SK-N-SH treated with all-trans-retinoic acid at 6 μM for 48 hours (cell line): Measurements from ENCODE around the gene ACTL6B.

Source experiments
- ATAC-seq: fragments of 200-7000 bp; cut with Tn5 transposase; 3 replicates; pipeline ENCODE4 v1.9.1; 2020; ENCODE audit warnings: mild to moderate bottlenecking, moderate library complexity
- ARNTL ChIP-seq: fragments of 450-650 bp; formaldehyde crosslinking; IDR thresholded peaks from 2 replicates; pipeline ENCODE4 v1.5.0; 2020; ENCODE audit warnings: low read depth, mild to moderate bottlenecking, moderate library complexity, borderline replicate concordance
- BACH2 ChIP-seq: fragments of 250-450 bp; sonication (Bioruptor Pico); IDR thresholded peaks from 2 replicates; pipeline ENCODE4 v1.9.0; 2021; ENCODE audit warnings: mild to moderate bottlenecking, borderline replicate concordance
- CSDC2 ChIP-seq: fragments of 250-450 bp; sonication (Bioruptor Pico); IDR thresholded peaks from 2 replicates; pipeline ENCODE4 v1.5.0; 2020; ENCODE audit warnings: mild to moderate bottlenecking, moderate library complexity
- CSRNP3 ChIP-seq: fragments of 250-450 bp; sonication (Bioruptor Pico); IDR thresholded peaks from 2 replicates; pipeline ENCODE4 v1.5.1; 2021; ENCODE audit warnings: mild to moderate bottlenecking, moderate library complexity
- ESRRG ChIP-seq: fragments of 250-450 bp; sonication (Bioruptor Pico); IDR thresholded peaks from 2 replicates; pipeline ENCODE4 v1.6.1; 2021; ENCODE audit warnings: mild to moderate bottlenecking
- GLIS3 ChIP-seq: fragments of 250-450 bp; sonication (Bioruptor Pico); IDR thresholded peaks from 2 replicates; pipeline ENCODE4 v1.5.0; 2020; ENCODE audit warnings: mild to moderate bottlenecking, moderate library complexity
- ISL1 ChIP-seq: fragments of 250-450 bp; sonication (Bioruptor Pico); IDR thresholded peaks from 2 replicates; pipeline ENCODE4 v2.1.2; 2022; ENCODE audit warnings: mild to moderate bottlenecking, moderate library complexity
- OSR1 ChIP-seq: fragments of 250-450 bp; sonication (Bioruptor Pico); IDR thresholded peaks from 2 replicates; pipeline ENCODE4 v1.8.0; 2022; ENCODE audit warnings: moderate library complexity, mild to moderate bottlenecking, inconsistent platforms
- PPARA ChIP-seq: fragments of 250-450 bp; sonication (Bioruptor Pico); IDR thresholded peaks from 2 replicates; pipeline ENCODE4 v1.5.0; 2020; ENCODE audit warnings: mild to moderate bottlenecking, borderline replicate concordance
- RARB ChIP-seq: fragments of 250-450 bp; sonication (Bioruptor Pico); IDR thresholded peaks from 2 replicates; pipeline ENCODE4 v1.8.0; 2021; ENCODE audit warnings: mild to moderate bottlenecking, moderate library complexity
- SNAI2 ChIP-seq: fragments of 250-450 bp; sonication (Bioruptor Pico); IDR thresholded peaks from 2 replicates; pipeline ENCODE4 v1.5.0; 2020; ENCODE audit warnings: mild to moderate bottlenecking, moderate library complexity
- ZC3H10 ChIP-seq: fragments of 250-450 bp; sonication (Bioruptor Pico); IDR thresholded peaks from 2 replicates; pipeline ENCODE4 v1.5.1; 2021; ENCODE audit warnings: mild to moderate bottlenecking, moderate library complexity
- ZFP3 ChIP-seq: fragments of 250-450 bp; sonication (Bioruptor Pico); IDR thresholded peaks from 2 replicates; pipeline ENCODE4 v1.5.0; 2020; ENCODE audit warnings: mild to moderate bottlenecking, moderate library complexity
- ZFP30 ChIP-seq: fragments of 450-650 bp; formaldehyde crosslinking; IDR thresholded peaks from 2 replicates; pipeline ENCODE4 v1.5.0; 2022; ENCODE audit warnings: mild to moderate bottlenecking, moderate library complexity
- ZNF70 ChIP-seq: fragments of 450-650 bp; formaldehyde crosslinking; IDR thresholded peaks from 2 replicates; pipeline ENCODE4 v1.5.0; 2020; ENCODE audit warnings: mild to moderate bottlenecking, moderate library complexity
- ZNF8 ChIP-seq: fragments of 450-650 bp; formaldehyde crosslinking; IDR thresholded peaks from 2 replicates; pipeline ENCODE4 v1.5.0; 2020; ENCODE audit warnings: mild to moderate bottlenecking, moderate library complexity
- TF ChIP-seq, protein P1 (sequence below): fragments of 250-450 bp; sonication (Bioruptor Pico); IDR thresholded peaks from 2 replicates; pipeline ENCODE4 v1.8.0; 2021; ENCODE audit warnings: low read depth, mild to moderate bottlenecking, moderate library complexity, borderline replicate concordance
- TF ChIP-seq, protein P2 (sequence below): fragments of 250-450 bp; sonication (Bioruptor Pico); IDR thresholded peaks from 2 replicates; pipeline ENCODE4 v1.5.1; 2020; ENCODE audit warnings: low read depth, mild to moderate bottlenecking, moderate library complexity
- TF ChIP-seq, protein P3 (sequence below): fragments of 250-450 bp; sonication (Bioruptor Pico); IDR thresholded peaks from 2 replicates; pipeline ENCODE4 v1.8.0; 2020; ENCODE audit warnings: mild to moderate bottlenecking, moderate library complexity, borderline replicate concordance

Gene ACTL6B

DNA sequence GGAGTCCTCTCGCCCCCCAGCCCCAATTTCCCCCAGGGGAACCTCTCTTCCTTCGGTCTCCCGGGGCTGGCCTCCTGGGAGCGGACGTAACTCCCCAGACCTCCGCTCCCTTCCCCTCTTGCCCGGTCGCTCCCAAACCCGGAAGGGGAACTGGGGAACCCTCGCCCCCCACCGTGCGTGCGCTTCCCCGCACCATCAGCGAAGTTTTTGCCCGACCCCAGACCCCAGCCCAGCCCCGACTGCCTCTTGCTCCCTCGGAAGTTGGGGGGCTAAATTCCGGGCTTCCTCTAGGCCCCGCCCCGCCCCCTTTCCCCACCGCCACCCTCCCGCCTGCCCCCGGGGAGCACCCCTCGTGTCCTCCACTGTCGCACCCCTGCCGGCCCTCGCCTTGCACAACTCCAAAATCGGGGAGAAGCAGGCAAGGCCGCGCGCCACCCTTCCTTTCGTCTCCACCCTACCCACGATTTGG is 17.7 kb upstream of the ACTL6B start:
- 0 out of 3 replicates have a peak, but pooled peaks have one; percentile 2 for ATAC-seq
- TF ChIP-seq ZNF8: no peak
- no peak for TF ChIP-seq CSRNP3
- TF ChIP-seq RARB: no peak
- TF ChIP-seq ARNTL (CRISPR knock-in tag): no peak
- no peak for TF ChIP-seq BACH2 (CRISPR knock-in tag)
- no peak for TF ChIP-seq OSR1 (CRISPR knock-in tag)
- TF ChIP-seq CSDC2: no peak
- TF ChIP-seq ZFP3 (CRISPR knock-in tag): no peak
- TF ChIP-seq GLIS3 (CRISPR knock-in tag): no peak
- no peak for TF ChIP-seq ZC3H10 (CRISPR knock-in tag)
- TF ChIP-seq ESRRG (CRISPR knock-in tag): no peak
- no peak for TF ChIP-seq ISL1
- TF ChIP-seq, protein P1, sequence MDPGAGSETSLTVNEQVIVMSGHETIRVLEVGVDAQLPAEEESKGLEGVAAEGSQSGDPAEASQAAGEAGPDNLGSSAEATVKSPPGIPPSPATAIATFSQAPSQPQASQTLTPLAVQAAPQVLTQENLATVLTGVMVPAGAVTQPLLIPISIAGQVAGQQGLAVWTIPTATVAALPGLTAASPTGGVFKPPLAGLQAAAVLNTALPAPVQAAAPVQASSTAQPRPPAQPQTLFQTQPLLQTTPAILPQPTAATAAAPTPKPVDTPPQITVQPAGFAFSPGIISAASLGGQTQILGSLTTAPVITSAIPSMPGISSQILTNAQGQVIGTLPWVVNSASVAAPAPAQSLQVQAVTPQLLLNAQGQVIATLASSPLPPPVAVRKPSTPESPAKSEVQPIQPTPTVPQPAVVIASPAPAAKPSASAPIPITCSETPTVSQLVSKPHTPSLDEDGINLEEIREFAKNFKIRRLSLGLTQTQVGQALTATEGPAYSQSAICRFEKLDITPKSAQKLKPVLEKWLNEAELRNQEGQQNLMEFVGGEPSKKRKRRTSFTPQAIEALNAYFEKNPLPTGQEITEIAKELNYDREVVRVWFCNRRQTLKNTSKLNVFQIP (CRISPR knock-in tag): no peak
- TF ChIP-seq, protein P2, sequence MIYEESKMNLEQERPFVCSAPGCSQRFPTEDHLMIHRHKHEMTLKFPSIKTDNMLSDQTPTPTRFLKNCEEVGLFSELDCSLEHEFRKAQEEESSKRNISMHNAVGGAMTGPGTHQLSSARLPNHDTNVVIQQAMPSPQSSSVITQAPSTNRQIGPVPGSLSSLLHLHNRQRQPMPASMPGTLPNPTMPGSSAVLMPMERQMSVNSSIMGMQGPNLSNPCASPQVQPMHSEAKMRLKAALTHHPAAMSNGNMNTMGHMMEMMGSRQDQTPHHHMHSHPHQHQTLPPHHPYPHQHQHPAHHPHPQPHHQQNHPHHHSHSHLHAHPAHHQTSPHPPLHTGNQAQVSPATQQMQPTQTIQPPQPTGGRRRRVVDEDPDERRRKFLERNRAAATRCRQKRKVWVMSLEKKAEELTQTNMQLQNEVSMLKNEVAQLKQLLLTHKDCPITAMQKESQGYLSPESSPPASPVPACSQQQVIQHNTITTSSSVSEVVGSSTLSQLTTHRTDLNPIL (CRISPR knock-in tag): no peak
- TF ChIP-seq ZNF70 (CRISPR knock-in tag): no peak
- no peak for TF ChIP-seq ZFP30 (CRISPR knock-in tag)
- TF ChIP-seq, protein P3, sequence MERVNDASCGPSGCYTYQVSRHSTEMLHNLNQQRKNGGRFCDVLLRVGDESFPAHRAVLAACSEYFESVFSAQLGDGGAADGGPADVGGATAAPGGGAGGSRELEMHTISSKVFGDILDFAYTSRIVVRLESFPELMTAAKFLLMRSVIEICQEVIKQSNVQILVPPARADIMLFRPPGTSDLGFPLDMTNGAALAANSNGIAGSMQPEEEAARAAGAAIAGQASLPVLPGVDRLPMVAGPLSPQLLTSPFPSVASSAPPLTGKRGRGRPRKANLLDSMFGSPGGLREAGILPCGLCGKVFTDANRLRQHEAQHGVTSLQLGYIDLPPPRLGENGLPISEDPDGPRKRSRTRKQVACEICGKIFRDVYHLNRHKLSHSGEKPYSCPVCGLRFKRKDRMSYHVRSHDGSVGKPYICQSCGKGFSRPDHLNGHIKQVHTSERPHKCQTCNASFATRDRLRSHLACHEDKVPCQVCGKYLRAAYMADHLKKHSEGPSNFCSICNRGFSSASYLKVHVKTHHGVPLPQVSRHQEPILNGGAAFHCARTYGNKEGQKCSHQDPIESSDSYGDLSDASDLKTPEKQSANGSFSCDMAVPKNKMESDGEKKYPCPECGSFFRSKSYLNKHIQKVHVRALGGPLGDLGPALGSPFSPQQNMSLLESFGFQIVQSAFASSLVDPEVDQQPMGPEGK: no peak
- TF ChIP-seq SNAI2 (CRISPR knock-in tag): no peak
- no peak for TF ChIP-seq PPARA

DNA sequence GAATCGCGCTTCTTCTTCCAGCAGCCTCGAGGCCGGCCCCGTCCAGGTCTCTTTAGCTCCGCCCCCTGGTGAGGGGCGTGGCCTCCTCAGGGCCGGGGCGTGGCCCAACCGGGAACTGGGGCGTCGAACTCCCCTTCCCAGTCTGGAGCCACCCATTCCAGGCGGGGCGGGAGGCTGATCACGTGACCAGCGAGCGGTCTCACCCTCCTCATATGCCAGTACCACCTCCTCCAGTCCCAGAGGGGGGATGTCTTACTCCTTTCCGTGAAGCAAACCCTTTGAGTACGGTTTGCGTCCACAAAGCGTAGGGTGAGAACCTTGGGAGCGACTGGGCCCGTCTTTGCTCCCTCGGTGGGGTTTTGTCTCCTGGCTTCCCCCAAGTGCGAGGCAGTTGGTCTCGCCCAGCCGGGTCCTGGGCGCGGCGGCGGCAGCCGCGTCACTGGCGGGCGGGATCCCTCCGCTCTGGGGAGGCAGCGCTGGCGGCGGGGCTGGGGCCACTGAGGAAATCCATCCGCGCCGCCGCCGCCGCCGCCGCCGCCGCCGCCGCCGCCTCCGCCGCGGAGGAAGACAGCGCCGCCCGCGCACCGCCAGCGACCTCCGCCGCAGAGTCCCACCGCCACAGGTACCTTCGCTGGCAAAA is 17.2 kb upstream of the ACTL6B start, which contains the start of gene GNB2:
Gene GNB2 (plus strand): TSS at position 439 of the 640 bp plus-strand sequence. CDS start 2,526 bp downstream, outside the sequence.
- TF ChIP-seq ZFP3 (CRISPR knock-in tag) (peak; percentile 76), ESRRG (CRISPR knock-in tag) (no peak), ZNF8 (no peak), CSDC2 (peak; percentile 74; the same call in 1 of the 2 replicates), BACH2 (CRISPR knock-in tag) (0 out of 2 replicates have a peak, but pooled peaks have one; percentile 48), GLIS3 (CRISPR knock-in tag) (no peak; the same call in 1 of the 2 replicates)
- TF ChIP-seq, protein P1 (CRISPR knock-in tag): peak; percentile 86; the same call in 1 of the 2 replicates
- TF ChIP-seq, protein P2 (CRISPR knock-in tag): no peak
- peak; percentile 71 for ATAC-seq
